SK-N-SH treated with all-trans-retinoic acid at 6 μM for 48 hours (cell line): ENCODE results near the gene RMND5B.

Source experiments
- CSDC2 ChIP-seq: fragments of 250-450 bp; sonication (Bioruptor Pico); IDR thresholded peaks from 2 replicates; pipeline ENCODE4 v1.5.0; 2020; ENCODE audit warnings: mild to moderate bottlenecking, moderate library complexity
- PPARA ChIP-seq: fragments of 250-450 bp; sonication (Bioruptor Pico); IDR thresholded peaks from 2 replicates; pipeline ENCODE4 v1.5.0; 2020; ENCODE audit warnings: mild to moderate bottlenecking, borderline replicate concordance
- ZFP30 ChIP-seq: fragments of 450-650 bp; formaldehyde crosslinking; IDR thresholded peaks from 2 replicates; pipeline ENCODE4 v1.5.0; 2022; ENCODE audit warnings: mild to moderate bottlenecking, moderate library complexity
- TF ChIP-seq, protein P1 (sequence below): fragments of 250-450 bp; sonication (Bioruptor Pico); IDR thresholded peaks from 2 replicates; pipeline ENCODE4 v1.5.1; 2020; ENCODE audit warnings: low read depth, mild to moderate bottlenecking, moderate library complexity
- TF ChIP-seq, protein P2 (sequence below): fragments of 250-450 bp; sonication (Bioruptor Pico); IDR thresholded peaks from 2 replicates; pipeline ENCODE4 v1.8.0; 2021; ENCODE audit warnings: low read depth, mild to moderate bottlenecking, moderate library complexity, borderline replicate concordance

DNA sequence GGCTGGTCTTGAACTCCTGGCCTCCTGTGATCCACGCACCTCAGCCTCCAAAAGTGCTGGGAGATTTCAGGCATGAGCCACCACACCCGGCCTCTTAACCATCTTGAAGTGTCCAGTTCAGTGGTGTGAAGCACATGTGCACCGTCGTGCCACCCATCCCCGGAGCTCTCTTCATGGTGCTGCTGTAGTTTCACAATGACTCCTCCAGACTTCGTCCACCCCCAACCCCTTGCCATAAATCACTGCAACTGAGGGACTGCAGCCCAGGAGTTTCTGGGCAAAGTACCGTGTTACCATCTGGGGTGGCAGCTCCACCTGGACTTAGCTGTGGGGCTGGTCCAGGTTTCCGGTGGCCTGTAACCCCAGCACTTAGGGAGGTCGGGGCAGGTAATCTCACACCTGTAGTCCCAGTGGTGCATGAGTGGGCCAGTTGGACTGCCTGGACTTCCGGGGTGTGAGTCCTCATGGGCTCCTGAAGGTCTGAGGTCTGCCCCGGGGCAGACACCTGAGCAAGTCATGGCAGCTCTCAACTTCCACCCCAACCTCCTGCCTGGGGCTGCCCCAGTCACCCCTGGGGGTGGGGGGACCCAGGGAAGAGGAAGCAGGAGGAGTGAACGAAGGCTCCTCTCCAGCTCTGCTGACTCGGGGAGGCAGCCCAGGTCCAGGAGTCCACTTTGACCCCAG lies 24.1 kb upstream of the RMND5B start:
- TF ChIP-seq, protein P1, sequence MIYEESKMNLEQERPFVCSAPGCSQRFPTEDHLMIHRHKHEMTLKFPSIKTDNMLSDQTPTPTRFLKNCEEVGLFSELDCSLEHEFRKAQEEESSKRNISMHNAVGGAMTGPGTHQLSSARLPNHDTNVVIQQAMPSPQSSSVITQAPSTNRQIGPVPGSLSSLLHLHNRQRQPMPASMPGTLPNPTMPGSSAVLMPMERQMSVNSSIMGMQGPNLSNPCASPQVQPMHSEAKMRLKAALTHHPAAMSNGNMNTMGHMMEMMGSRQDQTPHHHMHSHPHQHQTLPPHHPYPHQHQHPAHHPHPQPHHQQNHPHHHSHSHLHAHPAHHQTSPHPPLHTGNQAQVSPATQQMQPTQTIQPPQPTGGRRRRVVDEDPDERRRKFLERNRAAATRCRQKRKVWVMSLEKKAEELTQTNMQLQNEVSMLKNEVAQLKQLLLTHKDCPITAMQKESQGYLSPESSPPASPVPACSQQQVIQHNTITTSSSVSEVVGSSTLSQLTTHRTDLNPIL (CRISPR knock-in tag) = no peak
- TF ChIP-seq CSDC2 (no peak), PPARA (CRISPR knock-in tag) (no peak), ZFP30 (CRISPR knock-in tag) (no peak)
- TF ChIP-seq, protein P2, sequence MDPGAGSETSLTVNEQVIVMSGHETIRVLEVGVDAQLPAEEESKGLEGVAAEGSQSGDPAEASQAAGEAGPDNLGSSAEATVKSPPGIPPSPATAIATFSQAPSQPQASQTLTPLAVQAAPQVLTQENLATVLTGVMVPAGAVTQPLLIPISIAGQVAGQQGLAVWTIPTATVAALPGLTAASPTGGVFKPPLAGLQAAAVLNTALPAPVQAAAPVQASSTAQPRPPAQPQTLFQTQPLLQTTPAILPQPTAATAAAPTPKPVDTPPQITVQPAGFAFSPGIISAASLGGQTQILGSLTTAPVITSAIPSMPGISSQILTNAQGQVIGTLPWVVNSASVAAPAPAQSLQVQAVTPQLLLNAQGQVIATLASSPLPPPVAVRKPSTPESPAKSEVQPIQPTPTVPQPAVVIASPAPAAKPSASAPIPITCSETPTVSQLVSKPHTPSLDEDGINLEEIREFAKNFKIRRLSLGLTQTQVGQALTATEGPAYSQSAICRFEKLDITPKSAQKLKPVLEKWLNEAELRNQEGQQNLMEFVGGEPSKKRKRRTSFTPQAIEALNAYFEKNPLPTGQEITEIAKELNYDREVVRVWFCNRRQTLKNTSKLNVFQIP (CRISPR knock-in tag) = no peak
